HG03135 (cell line): ENCODE data around the gene PDGFB.
"Not testable (repeated sequence)": the region's sequence is repeated elsewhere in the genome, so short reads cannot be mapped to it uniquely, and the experiment has no call there.

Experiments
- ATAC-seq: cut with Tn5 transposase; IDR thresholded peaks from one replicate; pipeline ENCODE4 v1.9.1; 2021; ENCODE audit warnings: mild to moderate bottlenecking, moderate library complexity; ENCODE audit not compliant: unreplicated experiment

The PDGFB gene

DNA sequence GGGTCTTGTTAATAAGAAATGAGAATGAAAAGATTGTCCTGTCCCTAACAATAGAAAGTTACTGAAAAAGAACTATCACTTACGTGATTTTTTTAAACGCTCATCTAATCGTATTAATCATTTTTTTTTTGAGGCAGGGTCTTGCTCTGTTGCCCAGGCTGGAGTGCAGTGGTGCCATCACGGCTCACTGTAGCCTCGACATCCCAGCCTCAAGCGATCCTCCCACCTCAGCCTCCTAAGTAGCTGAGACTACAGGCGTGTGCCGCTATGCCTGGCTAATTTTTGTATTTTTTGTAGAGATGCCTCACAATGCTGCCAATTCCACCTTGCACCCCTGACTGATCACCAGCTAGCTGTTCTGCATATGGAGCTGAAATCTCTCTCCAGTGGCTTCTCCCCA lies 15.7 kb downstream of the PDGFB start:
- no peak for ATAC-seq

DNA sequence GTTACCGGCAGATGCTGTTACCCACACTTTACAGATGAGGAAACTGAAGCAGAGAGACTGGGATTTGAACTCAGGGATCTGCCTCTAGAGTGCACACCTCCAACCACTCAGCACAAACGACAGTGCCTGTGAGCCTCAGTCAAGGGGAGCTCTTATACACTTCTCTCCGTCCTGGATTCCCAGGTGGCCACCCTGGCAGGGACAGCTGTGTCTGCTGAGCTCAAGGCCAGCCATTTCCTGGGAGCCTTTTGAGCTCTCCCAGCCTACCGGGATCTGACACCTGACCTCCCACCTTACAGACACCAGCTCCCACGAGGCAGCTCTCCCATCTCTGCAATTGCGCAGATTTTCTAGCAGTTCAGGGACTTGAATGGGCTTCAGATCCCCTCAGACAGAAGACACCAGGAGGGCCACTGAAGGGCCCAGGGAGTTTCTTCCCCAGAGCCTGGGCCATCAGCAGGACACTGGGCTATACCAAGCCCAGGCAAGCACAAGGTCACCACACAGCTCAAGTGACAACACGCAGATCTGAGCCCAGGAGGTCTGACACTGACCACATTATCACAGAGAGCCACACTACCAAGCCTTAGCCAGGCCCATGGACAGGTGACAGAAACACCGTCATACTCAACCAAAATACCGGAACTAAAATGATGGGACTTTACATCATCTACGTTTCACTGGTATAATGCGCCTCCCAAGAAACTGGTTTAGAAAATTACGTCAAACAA lies 17.1 kb downstream of the PDGFB start:
- ATAC-seq, result no peak

DNA sequence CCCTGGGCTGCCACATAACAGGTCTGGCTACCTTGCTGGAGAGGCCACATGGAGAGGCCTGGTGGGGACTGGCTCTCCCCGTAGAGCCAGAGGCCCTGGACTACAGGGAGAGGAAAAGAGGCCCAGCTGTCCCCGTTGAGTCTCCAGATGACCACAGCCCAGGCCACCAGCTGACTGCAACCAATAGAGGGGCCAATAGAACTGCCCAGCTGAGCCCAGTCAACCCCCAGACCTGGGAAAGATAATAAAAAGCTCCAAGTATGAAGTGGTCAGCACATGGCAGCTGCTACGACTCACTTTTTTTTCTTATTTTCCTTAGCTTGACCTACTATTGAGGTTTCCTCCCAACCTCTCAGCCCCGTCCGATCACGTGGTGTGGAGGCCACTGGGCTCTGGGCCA lies 18.4 kb downstream of the PDGFB start:
- ATAC-seq, result no peak

DNA sequence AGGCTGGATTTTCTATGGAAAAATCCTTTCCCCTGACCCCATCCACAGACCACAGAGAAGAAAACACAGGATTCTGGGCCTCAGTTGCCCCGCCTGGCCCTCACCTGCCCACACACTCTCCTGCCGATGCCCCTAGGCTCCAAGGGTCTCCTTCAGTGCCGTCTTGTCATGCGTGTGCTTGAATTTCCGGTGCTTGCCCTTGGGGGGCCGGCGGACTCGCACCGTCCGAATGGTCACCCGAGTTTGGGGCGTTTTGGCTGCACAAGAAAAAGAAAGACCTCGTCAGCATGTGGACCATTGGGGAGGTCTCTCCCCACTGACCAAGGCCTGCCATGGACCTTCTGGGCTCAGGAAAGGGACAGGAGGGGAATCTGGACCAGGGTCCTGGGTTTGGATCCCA lies 19.2 kb downstream of the PDGFB start:
- no peak for ATAC-seq

DNA sequence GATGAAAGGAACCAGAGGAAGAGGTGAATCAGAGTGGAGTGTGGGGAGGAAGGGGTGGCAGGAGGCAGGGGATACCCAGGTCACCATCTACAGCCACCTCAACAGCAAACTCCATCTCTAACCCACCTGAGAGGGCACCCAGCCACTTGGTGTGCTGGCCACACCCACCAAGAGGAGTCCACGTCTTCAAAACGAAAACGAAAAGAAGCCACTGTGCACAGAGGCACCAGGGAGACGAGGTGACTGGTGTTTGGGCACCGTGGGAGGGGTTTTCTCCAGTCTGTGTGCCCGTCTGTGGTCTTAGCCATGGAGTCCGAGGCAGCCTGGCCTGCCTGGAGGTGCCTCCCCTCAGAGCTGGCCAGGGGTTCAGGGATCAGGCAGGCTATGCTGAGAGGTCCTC lies 20.2 kb downstream of the PDGFB start:
- ATAC-seq, result no peak

DNA sequence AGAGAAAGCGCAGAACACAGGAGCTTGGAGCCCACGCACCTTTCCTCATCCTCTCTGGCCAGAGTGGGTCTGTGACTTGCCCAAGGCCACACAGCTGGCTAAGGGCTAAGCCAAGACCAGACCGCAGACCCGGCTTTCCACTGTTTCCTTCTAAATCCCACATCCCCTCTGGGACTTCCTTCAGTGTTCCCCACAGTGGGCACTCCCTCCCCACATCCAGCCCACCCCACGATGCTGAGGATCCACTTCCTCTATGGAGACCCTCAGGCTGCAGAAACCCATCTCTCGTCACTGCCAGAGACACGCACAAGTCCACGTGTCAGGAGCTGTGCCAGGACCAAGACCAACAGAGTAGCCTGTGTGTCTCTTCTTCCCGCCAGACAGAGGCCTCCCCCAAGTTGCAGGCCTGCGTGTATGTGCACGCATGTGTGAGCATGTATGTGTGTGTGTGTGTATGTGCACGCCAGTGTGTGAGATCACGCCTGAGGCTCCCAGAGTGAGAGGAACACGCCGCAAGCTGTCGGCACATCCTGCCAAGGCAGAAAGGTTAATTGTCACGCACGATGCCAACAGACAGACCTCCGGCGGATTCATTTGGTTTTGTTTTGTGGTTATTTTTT lies 21.6 kb downstream of the PDGFB start:
- no peak for ATAC-seq

DNA sequence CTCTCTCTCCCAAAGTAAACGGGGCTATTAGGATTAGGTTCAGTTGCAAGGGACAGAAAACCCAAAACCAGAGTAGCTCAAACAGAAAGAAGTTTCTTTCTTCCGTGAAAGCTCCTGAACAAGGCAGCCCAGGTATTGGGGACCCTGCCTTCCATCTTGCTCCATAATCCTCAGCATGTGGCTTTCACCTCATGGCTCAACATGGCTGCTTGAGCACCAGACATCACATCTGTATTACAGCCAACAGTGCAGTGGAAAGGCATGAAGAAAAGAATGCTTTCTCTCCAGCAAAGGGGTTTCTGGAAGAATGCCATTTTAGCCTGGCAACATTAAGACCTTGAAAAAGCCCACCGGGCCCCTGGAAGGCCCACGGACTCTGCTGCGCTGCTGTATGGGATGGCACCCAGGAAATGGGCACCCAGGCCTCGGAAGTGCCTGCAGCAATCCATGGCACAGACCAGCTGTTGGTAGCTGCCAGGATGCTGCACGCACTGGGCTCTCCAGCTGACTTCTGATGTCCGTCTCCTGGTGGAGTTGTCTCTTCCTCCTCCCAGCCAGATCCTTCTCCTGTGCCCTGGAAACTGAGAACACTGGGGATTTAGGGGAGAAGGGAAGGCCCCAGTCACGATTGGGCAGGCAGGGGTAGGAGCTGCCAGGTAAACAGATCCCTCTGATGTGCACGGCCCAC lies 22.6 kb downstream of the PDGFB start:
- no peak for ATAC-seq

DNA sequence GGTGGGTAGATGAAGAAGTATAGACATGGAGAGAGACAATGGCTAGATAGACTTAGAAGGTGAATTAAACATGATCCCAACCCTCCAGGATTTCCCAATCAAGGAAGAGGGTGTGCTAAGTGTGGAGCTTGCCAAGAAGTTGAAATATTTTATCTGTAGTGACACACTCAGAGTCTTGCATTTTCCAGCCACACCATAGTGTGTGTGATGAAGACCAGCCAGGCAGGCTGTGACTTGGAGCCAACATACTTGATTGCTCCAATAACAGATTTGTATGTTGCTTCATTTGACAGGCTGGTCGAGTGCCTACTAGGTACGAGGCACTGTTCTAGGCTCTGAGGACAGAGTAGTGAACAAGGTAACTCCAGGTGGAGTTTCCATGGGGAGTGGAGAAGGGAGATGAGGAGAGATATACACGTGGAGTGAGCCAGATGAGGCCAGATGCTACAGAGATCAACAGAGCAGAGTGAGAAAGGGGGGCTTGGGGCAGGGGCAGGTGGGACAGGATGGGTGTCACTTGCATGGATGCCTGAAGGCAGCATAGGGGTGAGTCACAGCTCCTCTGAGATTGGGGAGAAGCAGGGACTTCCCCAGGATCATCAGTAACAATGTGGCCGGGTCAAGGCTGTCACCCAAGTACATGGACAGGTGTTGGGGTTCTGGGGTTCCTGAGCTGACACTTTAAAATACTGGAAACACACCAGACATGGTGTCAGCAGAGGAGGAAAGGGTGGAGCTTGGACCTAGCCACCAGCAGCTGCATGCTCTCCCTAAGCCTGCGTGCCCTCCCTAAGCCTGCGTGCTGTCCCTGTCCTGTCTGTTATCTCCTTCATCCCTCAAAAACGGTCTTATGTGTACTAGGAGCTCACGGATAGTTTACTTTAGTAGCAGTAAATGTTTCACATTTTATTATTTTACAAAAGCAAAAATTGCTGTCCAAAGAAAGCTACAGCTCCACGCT lies 23.6 kb downstream of the PDGFB start:
- ATAC-seq, result no peak

DNA sequence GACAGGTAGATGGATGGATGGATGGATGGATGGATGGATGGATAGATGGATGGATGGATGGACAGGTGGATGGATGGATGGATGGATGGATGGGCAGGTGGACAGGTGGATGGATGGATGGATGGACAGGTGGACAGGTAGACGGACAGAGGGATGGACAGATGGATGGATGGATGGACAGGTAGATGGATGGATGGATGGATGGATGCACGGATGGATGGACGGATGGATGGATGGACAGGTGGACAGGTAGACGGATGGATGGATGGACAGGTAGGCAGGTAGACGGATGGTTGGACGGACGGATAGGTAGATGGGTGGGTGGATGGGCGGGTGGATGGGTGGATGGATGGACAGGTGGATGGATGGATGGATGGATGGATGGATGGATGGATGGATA lies 24.3 kb downstream of the PDGFB start:
- no peak for ATAC-seq

DNA sequence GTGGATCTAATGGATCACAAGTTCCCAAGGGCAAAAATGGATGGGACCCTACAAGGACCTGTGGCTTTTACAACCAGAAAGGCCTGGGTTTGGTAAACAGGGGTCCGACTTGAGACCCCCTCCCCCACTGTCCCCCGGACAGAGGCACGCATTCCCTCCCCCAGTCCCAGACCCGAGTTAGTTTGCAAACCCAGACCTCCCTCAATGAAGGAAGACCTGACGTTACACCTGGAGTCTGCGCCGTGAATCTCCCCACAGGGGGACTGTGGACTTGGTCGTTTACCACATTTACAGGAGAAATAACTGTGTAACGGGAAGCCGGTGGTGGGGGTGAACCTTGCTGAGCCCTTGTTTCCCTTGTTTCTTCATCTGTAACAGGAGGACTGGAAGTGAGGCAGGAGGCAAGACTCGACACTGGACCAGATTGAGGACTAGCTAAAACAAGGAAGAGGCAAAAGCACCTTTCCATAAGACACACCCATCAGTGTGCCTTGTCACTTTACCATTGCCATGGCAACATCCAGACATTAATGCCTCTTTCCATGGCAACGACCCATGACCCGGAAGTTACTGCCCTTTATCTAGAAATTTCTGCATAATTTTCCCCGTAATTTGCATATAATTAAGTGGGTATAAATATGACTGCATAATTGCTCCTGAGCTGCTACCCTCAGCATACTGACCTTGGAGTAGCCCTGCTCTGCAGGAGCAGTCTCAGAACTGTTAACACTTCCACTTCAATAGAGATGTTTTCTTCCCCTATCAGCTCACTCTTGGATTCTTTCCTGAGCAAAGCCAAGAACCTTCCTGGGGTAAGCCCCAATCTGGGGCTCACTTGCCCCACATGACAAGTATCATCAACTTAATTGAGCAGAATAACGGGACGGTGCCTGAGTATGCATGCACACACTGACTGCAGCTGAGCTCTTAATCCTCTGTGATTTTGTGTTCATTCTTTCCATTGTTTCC lies 25.4 kb downstream of the PDGFB start:
- no peak for ATAC-seq

DNA sequence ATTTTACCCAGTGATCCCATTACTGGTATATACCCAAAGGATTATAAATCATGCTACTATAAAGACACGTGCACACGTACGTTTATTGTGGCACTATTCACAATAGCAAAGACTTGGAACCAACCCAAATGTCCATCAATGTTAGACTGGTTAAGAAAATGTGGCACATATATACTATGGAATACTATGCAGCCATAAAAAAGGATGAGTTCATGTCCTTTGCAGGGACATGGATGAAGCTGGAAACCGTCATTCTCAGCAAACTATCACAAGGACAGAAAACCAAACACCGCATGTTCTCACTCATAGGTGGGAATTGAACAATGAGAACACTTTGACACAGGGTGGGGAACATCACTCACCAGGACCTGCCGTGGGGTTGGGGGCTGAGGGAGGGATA lies 26.4 kb downstream of the PDGFB start:
- not testable (repeated sequence) for ATAC-seq

DNA sequence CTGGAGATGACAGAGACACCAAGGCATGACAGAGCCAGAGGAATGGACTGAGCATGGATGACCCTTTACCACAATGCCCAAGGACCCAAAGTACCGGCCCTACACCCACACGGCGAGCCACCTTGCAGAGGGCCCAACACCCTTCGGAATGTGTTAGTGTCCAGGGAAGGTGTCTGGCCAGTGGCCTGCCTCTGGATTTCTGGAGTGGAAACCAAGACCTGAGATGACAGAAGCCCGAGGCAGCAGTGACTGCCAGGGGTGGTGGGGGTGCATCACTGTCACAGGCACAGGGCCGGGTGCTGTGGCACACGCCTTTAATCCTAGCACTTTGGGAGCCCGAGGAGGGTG lies 28.7 kb downstream of the PDGFB start:
- ATAC-seq, result no peak

DNA sequence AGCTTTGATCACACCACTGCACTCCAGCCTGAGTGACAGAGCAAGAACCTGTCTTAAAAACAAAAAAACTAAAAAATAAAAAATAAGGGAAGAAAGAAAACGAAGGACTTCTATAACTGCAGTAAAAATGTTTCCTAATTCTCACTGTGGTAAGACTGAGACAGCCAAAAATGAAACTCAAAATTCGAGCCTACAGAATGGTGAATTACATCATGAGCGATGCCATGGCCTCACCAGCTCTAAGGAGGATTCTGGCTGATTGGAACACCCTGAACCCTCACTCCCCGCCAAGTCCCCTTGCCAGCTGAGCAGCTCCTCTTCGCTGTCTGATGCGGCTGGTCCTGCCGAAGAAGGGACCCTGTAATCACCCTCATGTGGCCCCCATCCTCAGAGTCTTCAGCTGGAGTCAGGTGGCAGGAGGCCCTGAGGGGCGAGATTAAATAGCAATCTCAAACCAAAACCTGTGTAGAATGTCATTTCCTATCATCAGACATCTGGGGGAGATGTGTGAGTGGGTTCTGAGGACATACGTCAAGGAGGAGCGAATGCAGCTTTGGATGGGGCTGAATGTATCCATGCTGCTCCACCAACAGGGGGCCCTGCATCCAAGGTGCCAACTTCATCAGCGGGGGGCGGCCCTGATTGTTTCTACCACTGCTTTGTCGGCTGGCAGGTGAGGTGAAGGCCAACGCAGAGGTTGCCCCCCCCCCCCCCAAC lies 29.2 kb downstream of the PDGFB start:
- no peak for ATAC-seq

DNA sequence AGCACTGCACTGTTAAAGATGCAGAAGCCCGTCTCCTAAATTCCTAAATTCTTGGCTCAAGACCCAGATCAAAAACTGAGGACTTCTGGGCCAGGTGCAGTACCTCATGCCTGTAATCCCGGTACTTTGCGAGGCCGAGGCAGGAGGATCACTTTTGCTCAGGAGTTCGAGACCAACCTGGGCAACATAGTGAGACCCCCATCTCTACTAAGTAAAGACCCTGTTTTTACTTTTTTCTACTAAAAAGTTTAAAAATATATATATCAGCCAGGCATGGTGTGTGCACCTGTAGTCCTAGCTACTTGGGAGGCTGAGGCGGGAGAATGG lies 29.7 kb downstream of the PDGFB start:
- no peak for ATAC-seq

DNA sequence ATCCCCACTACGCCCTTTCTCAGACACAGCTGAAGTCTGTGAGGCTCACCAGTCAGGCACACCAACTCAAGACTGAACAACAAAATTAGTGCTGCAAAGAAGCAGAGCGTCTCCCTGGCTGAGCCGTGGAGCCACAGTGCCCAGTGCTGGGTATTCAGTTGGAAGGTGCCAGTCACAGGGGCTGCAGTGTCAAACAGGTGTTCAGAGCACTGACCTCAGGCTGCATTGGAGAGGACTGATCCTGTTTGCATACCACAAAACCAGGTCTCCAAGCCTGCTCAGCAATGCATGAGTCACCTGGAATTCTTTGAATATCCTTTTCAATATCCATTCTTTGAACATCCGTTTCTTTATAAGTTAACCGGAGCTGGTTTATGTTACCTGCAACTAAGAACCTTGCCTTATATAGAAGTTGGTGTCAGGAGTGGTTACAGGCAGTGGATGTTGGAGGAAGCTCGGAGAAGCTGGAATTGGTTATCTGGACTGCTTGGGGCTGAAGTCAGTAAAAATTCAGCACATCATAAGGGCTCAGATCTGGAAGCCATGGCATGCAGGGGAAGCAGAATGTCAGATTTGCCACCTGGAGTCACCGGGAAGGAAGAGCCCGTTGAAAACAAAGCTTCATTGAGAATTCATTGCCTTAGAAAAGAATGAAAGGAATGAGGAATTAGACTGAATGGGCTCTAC lies 30.3 kb downstream of the PDGFB start:
- ATAC-seq, result no peak

DNA sequence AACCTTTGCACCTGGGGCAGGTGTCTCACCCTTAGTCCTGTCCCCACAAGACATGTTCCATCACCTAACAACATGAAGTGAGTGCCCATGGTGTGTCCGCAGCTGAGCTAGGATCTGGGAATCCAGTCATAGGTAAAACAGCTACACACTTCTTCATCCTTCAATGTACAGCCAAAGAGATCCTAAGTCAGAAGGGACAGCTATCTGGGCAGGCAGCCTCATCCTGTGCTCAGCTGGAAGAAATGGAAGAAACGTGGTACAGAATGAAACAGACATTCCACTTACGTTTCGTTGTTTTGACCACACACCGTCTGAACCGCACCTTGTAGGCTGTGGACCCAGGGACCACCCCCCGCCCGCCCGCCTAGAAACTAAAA lies 30.8 kb downstream of the PDGFB start:
- ATAC-seq, result no peak

DNA sequence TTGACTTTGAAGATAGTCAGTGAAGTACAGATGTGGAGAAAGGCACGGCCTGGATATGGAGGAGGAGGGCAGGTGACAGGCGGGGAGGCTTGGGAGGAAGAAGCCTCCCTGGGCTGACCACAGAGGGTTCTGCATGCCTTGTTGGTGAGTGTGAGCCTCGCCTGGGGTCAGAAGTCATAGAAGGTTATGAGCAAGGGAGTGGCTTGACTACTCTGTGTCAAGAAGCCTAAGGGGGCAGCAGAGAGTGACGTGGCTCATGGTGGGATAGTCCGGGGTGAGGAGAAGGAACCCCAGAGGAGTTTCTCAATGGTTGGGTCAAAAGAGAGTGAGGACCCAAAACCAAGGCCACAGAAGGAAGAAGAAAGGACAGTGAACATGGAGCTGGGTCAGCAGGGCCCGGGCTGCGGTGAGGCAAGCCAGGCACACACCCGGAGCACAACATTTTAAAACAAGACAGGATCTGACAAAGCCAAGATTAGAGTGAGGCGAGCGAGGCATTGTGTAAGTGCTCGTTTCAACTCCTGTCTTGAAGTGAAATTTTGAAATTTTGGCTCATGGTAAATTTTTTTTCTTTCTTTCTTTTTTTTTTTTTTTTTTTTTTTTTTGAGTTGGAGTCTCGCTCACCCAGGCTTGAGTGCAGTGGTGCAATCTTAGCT lies 31.9 kb downstream of the PDGFB start:
- ATAC-seq, result no peak

DNA sequence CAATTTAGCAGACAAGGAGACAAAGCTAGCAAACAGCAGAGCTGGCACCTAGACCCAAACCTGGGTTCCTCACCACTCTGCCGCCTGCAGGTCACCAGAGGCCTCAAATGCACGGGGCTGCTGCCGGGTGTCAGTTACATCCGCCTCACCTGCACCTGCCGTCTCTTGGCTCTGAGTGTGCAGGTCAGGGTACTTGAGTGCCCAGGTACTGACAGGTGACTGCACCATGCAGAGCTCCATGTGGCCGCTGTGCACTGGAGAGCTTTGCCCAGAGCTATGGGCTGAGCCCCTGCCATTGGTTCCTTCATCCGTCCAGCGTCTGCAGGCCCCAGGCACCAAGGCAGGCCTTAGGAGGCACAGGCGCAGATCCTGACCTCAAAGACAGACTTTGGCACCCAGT lies 35.0 kb downstream of the PDGFB start:
- ATAC-seq, result no peak
